Activated naive CD4-positive, alpha-beta T cell treated with anti-CD3 and anti-CD28 coated beads, Interleukin-2, amount 10 ng/mL, durations not matched to agents 7 days and 5 days (primary cell): ENCODE data around the gene DSCAML1.

Source experiments
- CTCF ChIA-PET: fragments of 350-600 bp; sonication (Branson Sonifier 250); formaldehyde crosslinking; loops from one replicate; lab custom pipeline; 2021; ENCODE audit warnings: antibody characterized with exemption; lab: Charles Lee
- DNase-seq: peaks from one replicate; pipeline ENCODE4 v3.0.0-alpha.2; 2020
- H3K27ac Mint-ChIP-seq: one replicate; pipeline ENCODE4 v1.8.0; 2021; ENCODE audit warnings: mild to moderate bottlenecking, moderate library complexity, mixed read lengths
- H3K27me3 Mint-ChIP-seq: one replicate; pipeline ENCODE4 v1.8.0; 2021; ENCODE audit warnings: mild to moderate bottlenecking, mixed read lengths
- H3K36me3 Mint-ChIP-seq: one replicate; pipeline ENCODE4 v1.8.0; 2021; ENCODE audit warnings: mixed read lengths
- H3K4me1 Mint-ChIP-seq: one replicate; pipeline ENCODE4 v1.8.0; 2021; ENCODE audit warnings: mixed read lengths
- H3K4me3 Mint-ChIP-seq: one replicate; pipeline ENCODE4 v1.8.0; 2021; ENCODE audit warnings: mild to moderate bottlenecking, moderate library complexity, mixed read lengths
- H3K9me3 Mint-ChIP-seq: one replicate; pipeline ENCODE4 v1.8.0; 2021; ENCODE audit warnings: mixed read lengths

DSCAML1 gene

GRCh38 chr11:117419482-117420142, 377.4 kb downstream of the DSCAML1 start:
- no peak overlapping the region for H3K4me3 Mint-ChIP-seq
- H3K9me3 Mint-ChIP-seq: no peaks in the 10 kb centered on the region
- peaks cover 13% of the 10 kb centered on the region for H3K27me3 Mint-ChIP-seq
- no peaks in the 10 kb centered on the region for H3K4me1 Mint-ChIP-seq
- H3K27ac Mint-ChIP-seq: no peak overlapping the region
- CTCF ChIA-PET: no interaction called here
- no peaks in the 10 kb centered on the region for H3K36me3 Mint-ChIP-seq
- no peak for DNase-seq

DNA sequence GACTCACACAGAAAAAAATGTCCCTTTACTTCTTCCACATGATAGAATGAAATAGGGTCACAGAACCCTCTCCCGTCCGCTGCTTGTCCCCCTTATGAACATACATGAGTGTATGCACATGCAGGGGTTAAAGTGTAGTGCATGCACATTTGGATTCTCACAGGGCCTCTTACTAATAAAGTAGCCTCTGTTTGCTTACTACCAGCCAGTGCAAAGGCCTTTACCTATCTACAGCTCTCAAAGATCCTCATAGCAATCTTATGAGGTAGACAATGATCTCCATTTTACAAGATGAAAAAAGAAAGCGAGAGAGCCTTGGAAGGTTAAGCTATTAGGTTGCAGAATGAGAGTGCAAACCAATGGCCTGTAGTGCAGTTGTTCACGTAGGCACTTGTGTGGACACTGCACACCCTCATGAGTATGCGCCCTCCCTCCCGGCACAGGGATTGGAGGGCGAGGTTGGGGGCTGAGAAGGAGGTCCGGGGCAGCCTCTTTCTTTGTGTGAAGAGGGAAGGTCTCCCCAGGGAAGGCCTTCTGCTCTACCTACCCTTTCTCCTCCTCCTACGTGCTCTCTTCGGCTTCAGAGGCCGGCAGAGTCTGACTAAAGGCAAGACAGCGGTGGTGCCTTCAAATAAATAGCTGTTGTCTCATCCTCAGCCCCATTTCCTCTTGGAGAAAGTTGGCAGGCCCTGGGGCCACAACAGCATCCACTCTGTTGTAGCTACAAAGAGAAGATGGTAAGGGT, 378.1 kb downstream of the DSCAML1 start:
- Mint-ChIP-seq H3K27me3 (peaks cover 13% of the 10 kb centered on the region), H3K27ac (no peak overlapping the region), H3K4me3 (no peak overlapping the region), H3K4me1 (no peaks in the 10 kb centered on the region), H3K9me3 (no peaks in the 10 kb centered on the region), H3K36me3 (no peaks in the 10 kb centered on the region)
- DNase-seq: no peak
- CTCF ChIA-PET: interaction anchor here (1.0 kb wide), 1 partner anchor 273 kb away, joined by 3 read pairs; no protein-coding TSS in a partner anchor

- no peak overlapping the region for H3K4me3 Mint-ChIP-seq
- H3K4me1 Mint-ChIP-seq: no peaks in the 10 kb centered on the region
- no peak for DNase-seq
- CTCF ChIA-PET: interaction anchor here (1.0 to 3.1 kb wide), 2 partner anchors 9 to 274 kb away, joined by 3 to 10 read pairs; no protein-coding TSS in a partner anchor
- H3K36me3 Mint-ChIP-seq: peaks cover 2% of the 10 kb centered on the region
- no peak overlapping the region for H3K27ac Mint-ChIP-seq
- H3K27me3 Mint-ChIP-seq: peaks cover 9% of the 10 kb centered on the region
- no peaks in the 10 kb centered on the region for H3K9me3 Mint-ChIP-seq
These were observed 379.2 kb downstream of the DSCAML1 start for GRCh38 chr11:117417856-117418255.

DNA sequence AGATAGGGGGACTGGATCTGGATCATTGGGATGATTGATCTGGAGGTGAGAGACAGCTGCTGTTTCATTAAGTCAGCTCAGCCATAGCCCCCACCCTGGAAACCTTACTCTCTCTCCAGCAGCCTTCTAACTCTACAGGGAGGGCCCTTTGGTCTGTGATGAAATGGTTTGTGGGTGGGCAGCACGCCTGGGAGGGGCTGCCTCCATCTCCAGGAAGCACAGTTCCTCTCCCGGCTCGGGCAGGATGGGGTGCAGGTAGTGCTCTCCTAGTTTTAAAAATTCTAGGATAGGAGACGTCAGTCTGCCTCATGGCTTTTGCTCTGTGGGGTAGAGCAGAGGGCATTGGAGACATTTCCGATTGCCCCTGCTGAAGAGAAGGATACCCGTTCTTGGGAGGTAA, 379.7 kb downstream of the DSCAML1 start:
- DNase-seq: no peak
- peaks cover 9% of the 10 kb centered on the region for H3K27me3 Mint-ChIP-seq
- H3K36me3 Mint-ChIP-seq: peaks cover 2% of the 10 kb centered on the region
- no peaks in the 10 kb centered on the region for H3K9me3 Mint-ChIP-seq
- H3K27ac Mint-ChIP-seq: no peak overlapping the region
- CTCF ChIA-PET: interaction anchor here (3.1 kb wide), 1 partner anchor 9 kb away, joined by 10 read pairs; no protein-coding TSS in a partner anchor
- H3K4me3 Mint-ChIP-seq: no peak overlapping the region
- no peaks in the 10 kb centered on the region for H3K4me1 Mint-ChIP-seq

DNA sequence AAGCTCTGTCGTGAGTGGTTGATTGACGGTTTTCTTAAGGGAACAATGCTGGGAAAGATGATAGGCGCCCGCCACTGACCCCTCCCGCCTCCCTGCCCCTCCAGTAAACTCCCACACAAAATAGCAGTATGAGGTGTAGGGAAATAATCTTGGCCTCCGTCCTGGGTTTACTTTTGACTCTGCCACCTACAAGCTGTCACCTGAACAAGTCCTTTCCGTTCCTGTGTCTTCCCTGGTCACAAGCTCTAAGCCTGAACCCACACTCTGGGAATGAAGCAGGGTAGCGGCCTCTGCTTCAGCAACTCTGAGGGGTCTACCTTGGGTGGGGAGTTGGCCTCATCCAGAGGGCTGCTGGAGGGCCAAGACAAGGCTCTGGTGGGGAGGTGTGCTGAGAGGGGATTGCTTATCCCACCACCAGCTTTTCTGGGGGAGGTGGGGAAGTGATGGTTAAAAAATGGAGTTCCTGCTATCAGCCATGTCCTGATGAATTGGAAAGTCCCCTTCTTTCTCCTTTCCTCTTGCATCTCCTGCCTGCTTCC, 381.6 kb downstream of the DSCAML1 start:
- H3K9me3 Mint-ChIP-seq: no peaks in the 10 kb centered on the region
- H3K27ac Mint-ChIP-seq: no peak overlapping the region
- H3K4me3 Mint-ChIP-seq: no peak overlapping the region
- H3K36me3 Mint-ChIP-seq: peaks cover 2% of the 10 kb centered on the region
- no peak for DNase-seq
- H3K4me1 Mint-ChIP-seq: no peaks in the 10 kb centered on the region
- H3K27me3 Mint-ChIP-seq: peaks cover 9% of the 10 kb centered on the region
- CTCF ChIA-PET: interaction anchor here (1.5 to 3.1 kb wide), 2 partner anchors 11 to 756 kb away, joined by 3 to 10 read pairs; no protein-coding TSS in a partner anchor

- Mint-ChIP-seq H3K27ac (no peak overlapping the region), H3K36me3 (peaks cover 2% of the 10 kb centered on the region), H3K27me3 (peaks cover 9% of the 10 kb centered on the region), H3K4me1 (no peaks in the 10 kb centered on the region), H3K9me3 (no peaks in the 10 kb centered on the region), H3K4me3 (no peak overlapping the region)
- DNase-seq: no peak
- CTCF ChIA-PET: interaction anchor here (1.0 to 1.5 kb wide), 2 partner anchors 11 to 757 kb away, joined by 3 to 4 read pairs; no protein-coding TSS in a partner anchor
These were observed 382.3 kb downstream of the DSCAML1 start for GRCh38 chr11:117414724-117415123.

DNA sequence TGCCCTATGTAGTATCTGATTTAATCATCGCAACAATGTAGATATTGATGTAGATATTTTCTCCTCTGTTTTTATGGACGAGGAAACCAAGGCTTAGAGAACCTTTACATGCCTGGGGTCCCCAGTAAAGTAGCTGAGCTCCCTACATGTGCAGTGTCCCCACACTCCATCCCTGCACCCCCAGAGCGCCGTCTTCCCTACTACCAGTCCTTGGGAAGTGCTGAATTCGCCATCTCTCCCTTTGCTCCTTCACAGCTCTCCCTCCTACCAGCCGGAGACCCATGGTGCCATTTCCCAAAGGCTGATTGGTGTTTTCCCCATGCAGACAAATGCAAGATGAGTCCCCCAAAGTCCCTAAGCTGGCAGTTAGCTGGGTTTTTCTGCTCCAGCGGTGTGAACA, 383.4 kb downstream of the DSCAML1 start:
- CTCF ChIA-PET: interaction anchor here (3.0 kb wide), 1 partner anchor 13 kb away, joined by 13 read pairs; no protein-coding TSS in a partner anchor
- Mint-ChIP-seq H3K27me3 (peaks cover 9% of the 10 kb centered on the region), H3K9me3 (no peaks in the 10 kb centered on the region), H3K27ac (no peak overlapping the region), H3K4me3 (no peak overlapping the region), H3K4me1 (no peaks in the 10 kb centered on the region), H3K36me3 (peaks cover 2% of the 10 kb centered on the region)
- no peak for DNase-seq

- Mint-ChIP-seq H3K27ac (no peak overlapping the region), H3K4me1 (no peaks in the 10 kb centered on the region), H3K4me3 (no peak overlapping the region), H3K9me3 (no peaks in the 10 kb centered on the region), H3K36me3 (peaks cover 6% of the 10 kb centered on the region), H3K27me3 (peaks cover 9% of the 10 kb centered on the region)
- DNase-seq: no peak
- CTCF ChIA-PET: interaction anchor here (3.0 kb wide), 1 partner anchor 14 kb away, joined by 13 read pairs; no protein-coding TSS in a partner anchor
These were observed 384.3 kb downstream of the DSCAML1 start for GRCh38 chr11:117412653-117413275.

GRCh38 chr11:117412176-117412575, 384.8 kb downstream of the DSCAML1 start:
- Mint-ChIP-seq H3K36me3 (peaks cover 8% of the 10 kb centered on the region), H3K4me1 (no peaks in the 10 kb centered on the region), H3K4me3 (no peak overlapping the region), H3K9me3 (no peaks in the 10 kb centered on the region), H3K27ac (no peak overlapping the region), H3K27me3 (peaks cover 5% of the 10 kb centered on the region)
- no peak for DNase-seq
- CTCF ChIA-PET: interaction anchor here (3.0 kb wide), 1 partner anchor 14 kb away, joined by 13 read pairs; no protein-coding TSS in a partner anchor

- no peak overlapping the region for H3K27ac Mint-ChIP-seq
- H3K27me3 Mint-ChIP-seq: peaks cover 4% of the 10 kb centered on the region
- no peaks in the 10 kb centered on the region for H3K9me3 Mint-ChIP-seq
- H3K4me3 Mint-ChIP-seq: no peak overlapping the region
- CTCF ChIA-PET: interaction anchor here (3.0 kb wide), 1 partner anchor 15 kb away, joined by 13 read pairs; no protein-coding TSS in a partner anchor
- H3K36me3 Mint-ChIP-seq: peaks cover 8% of the 10 kb centered on the region
- no peak for DNase-seq
- H3K4me1 Mint-ChIP-seq: no peaks in the 10 kb centered on the region
These were observed 385.3 kb downstream of the DSCAML1 start for GRCh38 chr11:117411736-117412135.

DNA sequence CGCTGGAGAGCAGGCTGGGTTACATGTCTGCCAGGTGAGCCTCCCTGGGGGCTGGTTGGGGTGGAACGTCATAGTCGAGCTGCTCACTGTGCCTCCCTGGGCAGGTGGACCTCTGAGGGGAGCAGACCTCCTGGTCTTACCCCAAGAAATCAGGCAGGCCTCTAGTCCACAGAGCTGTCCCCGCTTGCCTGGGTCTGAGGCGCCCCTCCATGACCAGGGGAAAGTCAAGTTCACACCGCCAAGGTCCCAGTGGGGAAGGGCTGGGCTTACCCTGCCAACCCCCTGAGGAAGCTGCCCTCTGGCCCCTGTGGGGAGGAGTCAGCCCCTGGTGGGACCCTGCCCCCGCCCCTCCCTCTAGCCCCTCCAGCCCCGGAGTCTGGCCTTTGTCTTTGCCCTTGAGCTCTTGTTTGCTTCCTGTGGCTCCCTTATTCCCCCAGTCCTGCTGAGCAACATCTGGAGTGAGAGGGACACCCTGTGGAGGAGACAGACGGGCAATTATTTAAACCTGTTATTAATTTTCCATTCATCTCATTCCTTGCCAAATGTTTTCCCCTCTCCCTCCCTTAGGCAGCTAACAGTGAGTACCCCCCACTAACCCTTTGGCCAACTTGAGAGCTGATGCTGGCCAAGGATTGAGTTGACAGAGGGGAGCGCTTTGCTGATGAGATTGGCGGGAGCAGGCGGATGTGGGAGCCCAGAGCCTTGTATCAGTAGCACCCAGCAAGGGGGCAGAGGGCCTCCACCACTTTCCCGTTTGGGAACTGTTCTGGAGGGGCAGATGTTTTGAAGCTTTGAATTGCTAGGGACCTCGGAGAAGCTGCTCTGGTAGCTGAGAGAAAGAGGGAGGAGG, 385.9 kb downstream of the DSCAML1 start:
- Mint-ChIP-seq H3K9me3 (peaks cover 6% of the 10 kb centered on the region), H3K27ac (no peak overlapping the region), H3K4me1 (no peaks in the 10 kb centered on the region), H3K4me3 (no peak overlapping the region), H3K27me3 (peaks cover 4% of the 10 kb centered on the region), H3K36me3 (peaks cover 15% of the 10 kb centered on the region)
- CTCF ChIA-PET: interaction anchor here (0.6 to 3.0 kb wide), 2 partner anchors 15 to 699 kb away, joined by 3 to 13 read pairs; no protein-coding TSS in a partner anchor
- DNase-seq: no peak

GRCh38 chr11:117410238-117410637, 386.8 kb downstream of the DSCAML1 start:
- Mint-ChIP-seq H3K27me3 (no peaks in the 10 kb centered on the region), H3K9me3 (peaks cover 15% of the 10 kb centered on the region), H3K4me1 (no peaks in the 10 kb centered on the region), H3K27ac (no peak overlapping the region), H3K36me3 (peaks cover 23% of the 10 kb centered on the region), H3K4me3 (no peak overlapping the region)
- CTCF ChIA-PET: no interaction called here
- no peak for DNase-seq

GRCh38 chr11:117409511-117409910, 387.5 kb downstream of the DSCAML1 start:
- Mint-ChIP-seq H3K9me3 (peaks cover 18% of the 10 kb centered on the region), H3K4me1 (no peaks in the 10 kb centered on the region), H3K36me3 (peaks cover 27% of the 10 kb centered on the region), H3K27me3 (no peaks in the 10 kb centered on the region), H3K27ac (no peak overlapping the region), H3K4me3 (no peak overlapping the region)
- no peak for DNase-seq
- CTCF ChIA-PET: no interaction called here
